Measurements from ENCODE around the gene SPTSSB. TPM values are rescaled to one million over a fixed set of nuclear protein-coding genes. Genes with fewer than 3 reads are reported as not detected.

The SPTSSB gene
- total and polyA plus RNA-seq, 7 donors, result 0.09 to 6.0 (median 0.46) TPM; not detected in 4

- DNase-seq, result no peak
- 84 to 87% methylated on average over 3 of the region's 3 CpGs for WGBS, 2 donors
- TF ChIP-seq POLR2A (IDR thresholded peaks at IDR 0.05), result no peak
- no peak for TF ChIP-seq POLR2AphosphoS5 (IDR thresholded peaks at IDR 0.05)
- no peak for TF ChIP-seq CTCF (IDR thresholded peaks at IDR 0.05)
- TF ChIP-seq EP300 (IDR thresholded peaks at IDR 0.05), result no peak
- Histone ChIP-seq H3K27ac (no peak overlapping the region), H3K4me3 (no peak overlapping the region), H3K9me3 (no peaks in the 10 kb centered on the region), H3K36me3 (no peaks in the 10 kb centered on the region), H3K27me3 (no peaks in the 10 kb centered on the region), H3K4me1 (no peaks in the 10 kb centered on the region)
- intact Hi-C loops (cut with DNase I), result no loop called here
Measured at GRCh38 chr3:161319867-161320266, 51.5 kb downstream of the SPTSSB start.

GRCh38 chr3:161317077-161317476 is 54.2 kb downstream of the SPTSSB start:
- Histone ChIP-seq H3K27ac (no peak overlapping the region), H3K36me3 (no peaks in the 10 kb centered on the region), H3K9me3 (no peaks in the 10 kb centered on the region), H3K4me1 (no peaks in the 10 kb centered on the region), H3K4me3 (no peak overlapping the region), H3K27me3 (no peaks in the 10 kb centered on the region)
- intact Hi-C loops (cut with DNase I), result no loop called here
- no peak for TF ChIP-seq POLR2AphosphoS5 (IDR thresholded peaks at IDR 0.05)
- no peak for TF ChIP-seq POLR2A (IDR thresholded peaks at IDR 0.05)
- no peak for TF ChIP-seq EP300 (IDR thresholded peaks at IDR 0.05)
- TF ChIP-seq CTCF (IDR thresholded peaks at IDR 0.05), result no peak
- WGBS, 2 donors, result 58 to 81% methylated on average over 2 of the region's 2 CpGs
- DNase-seq, result no peak

- Histone ChIP-seq H3K27me3 (no peaks in the 10 kb centered on the region), H3K27ac (no peak overlapping the region)
- no peak for TF ChIP-seq EP300 (IDR thresholded peaks at IDR 0.05)
- TF ChIP-seq POLR2AphosphoS5 (IDR thresholded peaks at IDR 0.05), result no peak
- TF ChIP-seq POLR2A (IDR thresholded peaks at IDR 0.05), result no peak
- TF ChIP-seq CTCF (IDR thresholded peaks at IDR 0.05), result no peak
Measured at GRCh38 chr3:161316006-161316689, 55.2 kb downstream of the SPTSSB start.

GRCh38 chr3:161314836-161315395 is 56.4 kb downstream of the SPTSSB start:
- intact Hi-C loops (cut with DNase I), result no loop called here

More at GRCh38 chr3:161316006-161316689, 55.2 kb downstream of the SPTSSB start:
- Histone ChIP-seq H3K4me1 (no peaks in the 10 kb centered on the region), H3K36me3 (no peaks in the 10 kb centered on the region), H3K4me3 (no peak overlapping the region), H3K9me3 (no peaks in the 10 kb centered on the region)
- no peak for DNase-seq
- WGBS, 2 donors, result 32 to 71% methylated on average over 3 of the region's 3 CpGs
- intact Hi-C loops (cut with DNase I), result no loop called here

More at GRCh38 chr3:161314836-161315395, 56.4 kb downstream of the SPTSSB start:
- TF ChIP-seq EP300 (IDR thresholded peaks at IDR 0.05) (no peak), POLR2A (IDR thresholded peaks at IDR 0.05) (no peak), POLR2AphosphoS5 (IDR thresholded peaks at IDR 0.05) (no peak), CTCF (IDR thresholded peaks at IDR 0.05) (no peak)
- H3K9me3 ChIP-seq, result no peaks in the 10 kb centered on the region
- DNase-seq, result no peak
- no peaks in the 10 kb centered on the region for H3K4me1 ChIP-seq
- H3K4me3 ChIP-seq, result no peak overlapping the region
- H3K36me3 ChIP-seq, result no peaks in the 10 kb centered on the region
- WGBS, 2 donors, result 89 to 90% methylated on average over 3 of the region's 3 CpGs
- H3K27ac ChIP-seq, result no peak overlapping the region
- no peaks in the 10 kb centered on the region for H3K27me3 ChIP-seq
